Hepatic stellate cell (primary cell): Measurements from ENCODE around the gene CDH1.
"Not testable (repeated sequence)": the region's sequence is repeated elsewhere in the genome, so short reads cannot be mapped to it uniquely, and the experiment has no call there.

ENCODE experiments used
- DNase-seq: peaks from one replicate; pipeline ENCODE4 v3.0.0; 2011; ENCODE audit warnings: low spot score

CDH1 gene

GRCh38 chr16:68790944-68791343 is 53.9 kb downstream of the CDH1 start:
- DNase-seq, result no peak

- DNase-seq, result no peak
Measured at GRCh38 chr16:68792465-68793324, 55.6 kb downstream of the CDH1 start.

DNA sequence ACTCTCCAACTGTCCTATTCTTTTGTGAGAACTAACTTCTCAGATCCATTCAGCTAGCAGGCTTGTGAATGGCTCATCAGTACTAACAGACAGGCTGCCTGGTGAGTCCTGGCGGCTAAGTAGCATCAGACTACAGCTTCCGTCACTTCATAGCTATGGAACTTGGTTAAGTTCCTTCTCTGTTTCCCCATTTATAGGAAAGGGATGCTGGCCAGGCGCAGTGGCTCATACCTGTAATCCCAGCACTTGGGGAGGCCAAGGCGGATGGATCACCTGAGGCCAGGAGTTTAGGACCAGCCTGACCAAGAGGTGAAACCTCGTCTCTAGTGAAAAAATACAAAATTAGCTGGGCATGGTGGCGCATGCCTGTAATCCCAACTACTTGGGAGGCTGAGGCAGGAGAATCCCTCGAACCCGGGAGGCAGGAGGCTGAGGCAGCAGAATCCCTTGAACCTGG is 56.3 kb downstream of the CDH1 start:
- no peak for DNase-seq

- DNase-seq, result no peak
Measured at GRCh38 chr16:68798398-68798797, 61.3 kb downstream of the CDH1 start.

DNA sequence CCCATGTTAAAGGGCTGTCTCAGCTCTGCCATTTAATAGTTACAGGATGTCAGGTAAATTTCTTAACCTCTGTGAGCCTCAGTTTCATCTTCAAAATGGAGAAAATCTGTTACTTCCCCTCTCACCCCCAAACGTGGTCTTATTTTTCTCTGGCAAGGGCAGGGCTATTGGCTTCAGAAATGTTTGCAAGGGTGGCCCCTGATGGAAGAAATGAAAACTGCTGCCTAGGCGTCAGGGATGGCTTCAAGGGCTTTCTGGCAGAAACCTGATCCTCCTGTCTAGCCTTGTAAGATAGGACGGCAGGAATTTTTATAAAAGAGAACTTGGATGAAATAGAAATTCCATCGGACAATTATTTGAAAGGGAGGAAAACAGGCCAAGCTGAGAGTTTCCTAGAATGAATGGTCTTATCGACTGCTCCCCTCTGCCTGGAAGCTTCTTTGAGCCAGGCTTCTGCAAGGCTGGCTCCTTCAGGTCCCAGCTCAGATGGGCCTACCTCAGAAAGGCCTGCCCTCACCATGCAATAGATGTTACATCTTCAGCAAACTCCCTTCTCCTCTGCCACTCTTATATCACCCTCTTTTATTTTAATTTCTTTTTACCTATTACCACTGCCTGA is 63.3 kb downstream of the CDH1 start:
- peak; percentile 69 for DNase-seq

DNA sequence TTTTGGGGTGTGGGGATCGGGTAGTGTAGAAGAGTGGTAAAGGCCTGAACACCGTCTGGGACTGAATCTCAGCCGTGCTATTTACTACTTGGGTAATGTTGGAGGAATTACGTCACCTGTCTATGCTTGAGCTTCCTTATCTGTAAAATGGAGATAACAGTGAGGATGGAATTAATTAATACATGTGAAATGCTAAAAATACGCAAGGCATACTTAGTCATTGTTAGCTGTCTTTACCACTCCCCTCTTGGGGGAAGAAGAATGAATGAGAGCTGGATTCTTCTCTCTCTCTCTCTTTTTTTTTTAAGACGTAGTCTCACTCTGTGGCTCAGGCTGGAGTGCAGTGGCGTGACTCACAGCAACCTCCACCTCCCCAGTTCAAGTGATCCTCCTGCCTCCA is 65.1 kb downstream of the CDH1 start:
- DNase-seq, result no peak

DNA sequence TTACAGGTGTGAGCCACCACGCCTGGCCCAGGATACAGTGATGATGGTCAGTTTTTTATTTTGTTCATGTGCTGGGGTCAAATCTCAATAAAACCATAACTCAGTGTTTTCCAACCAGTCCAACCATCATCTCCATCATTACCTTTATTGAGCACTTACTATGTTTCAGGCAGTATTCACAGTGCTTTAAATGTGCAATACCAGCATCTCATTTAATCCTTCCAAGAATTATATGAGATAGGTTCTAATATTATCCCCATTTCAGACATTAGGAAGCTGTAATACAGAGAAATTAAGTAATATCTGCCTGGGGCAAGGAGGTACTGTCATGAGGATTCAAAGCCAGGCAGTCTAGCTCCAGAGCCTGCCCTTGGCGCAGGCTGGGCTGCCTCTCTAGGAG is 69.3 kb downstream of the CDH1 start:
- no peak for DNase-seq

DNA sequence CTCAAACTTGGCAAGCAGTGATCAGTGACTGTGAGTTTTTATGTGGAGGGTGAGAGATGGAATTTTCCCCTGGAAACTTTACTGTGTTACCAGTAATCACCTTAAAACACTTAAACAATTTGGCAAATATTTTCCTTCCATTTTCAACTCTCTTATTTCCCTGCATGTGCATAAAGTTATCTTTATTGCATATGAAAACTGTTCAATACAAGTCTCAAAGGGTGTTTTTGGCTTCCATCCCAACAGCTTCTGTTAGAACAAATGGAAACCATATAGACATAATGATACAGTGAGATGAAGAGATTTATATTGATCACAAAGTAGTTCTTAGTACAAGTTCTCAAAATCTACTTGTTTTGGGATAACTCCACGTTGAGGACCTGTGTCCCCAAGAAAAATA is 69.9 kb downstream of the CDH1 start:
- DNase-seq, result no peak

DNA sequence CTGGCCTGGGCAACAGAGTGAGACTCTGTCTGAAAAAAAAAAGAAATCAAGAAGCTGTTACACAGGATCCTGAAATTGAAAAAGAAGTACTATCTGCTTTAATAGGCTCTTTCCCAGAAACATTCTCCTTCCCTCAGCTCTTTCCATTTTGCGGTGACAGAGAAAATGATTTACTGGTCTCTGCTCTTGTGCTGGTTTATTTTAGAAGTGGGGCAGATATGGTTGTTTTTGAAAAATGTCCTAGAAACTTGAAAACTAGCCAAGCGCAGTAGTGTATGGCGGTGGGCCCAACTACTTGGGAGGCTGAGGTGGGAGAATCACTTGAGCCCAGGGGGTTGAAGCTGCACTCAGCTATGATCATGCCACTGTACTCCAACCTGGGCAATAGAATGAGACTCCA is 77.4 kb downstream of the CDH1 start:
- DNase-seq, result no peak

DNA sequence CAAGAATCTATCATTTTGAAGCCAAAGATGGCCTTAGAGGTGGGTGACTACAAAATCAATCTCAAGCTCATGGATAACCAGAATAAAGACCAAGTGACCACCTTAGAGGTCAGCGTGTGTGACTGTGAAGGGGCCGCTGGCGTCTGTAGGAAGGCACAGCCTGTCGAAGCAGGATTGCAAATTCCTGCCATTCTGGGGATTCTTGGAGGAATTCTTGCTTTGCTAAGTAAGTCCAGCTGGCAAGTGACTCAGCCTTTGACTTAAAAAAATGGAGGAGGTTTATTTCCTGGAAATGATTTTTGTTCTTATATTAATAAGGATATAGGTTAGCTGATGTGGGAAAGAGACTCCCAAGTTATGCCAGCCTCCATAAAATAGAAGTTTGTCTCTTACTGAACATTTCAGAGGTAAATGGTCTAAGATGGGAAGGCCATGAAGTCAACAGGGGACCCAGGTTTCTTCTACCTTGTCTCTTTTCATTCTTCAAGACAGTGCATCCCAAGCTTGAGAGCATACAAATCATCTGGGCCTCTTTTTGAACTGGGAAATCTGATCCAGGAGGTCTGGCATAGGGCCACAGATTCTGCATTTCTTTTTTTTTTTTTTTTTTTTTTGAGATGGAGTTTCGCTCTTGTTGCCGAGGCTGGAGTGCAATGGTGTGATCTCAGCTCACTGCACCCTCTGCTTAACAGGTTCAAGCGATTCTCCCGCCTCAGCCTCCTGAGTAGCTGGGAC is 86.5 kb downstream of the CDH1 start:
- peak; percentile 86 for DNase-seq

DNA sequence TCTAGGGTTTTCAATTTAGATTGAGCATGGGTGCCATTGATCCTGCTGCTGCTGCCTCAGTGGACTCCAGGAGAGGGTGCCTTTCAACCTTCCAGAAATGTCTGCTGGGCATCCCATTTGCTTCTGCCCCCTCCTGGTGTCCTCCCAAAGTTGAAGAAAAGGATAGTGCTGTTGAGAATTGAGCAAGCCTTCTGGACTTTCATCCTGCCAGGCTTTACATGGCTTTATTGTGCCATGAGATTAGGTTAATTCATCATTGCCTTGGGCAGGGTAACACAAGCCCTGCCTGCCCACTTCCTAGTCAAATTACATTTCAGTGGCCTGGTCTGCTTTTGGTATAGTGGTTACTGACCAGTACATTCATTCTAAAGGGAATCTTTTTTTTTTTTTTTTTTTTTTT is 88.3 kb downstream of the CDH1 start:
- DNase-seq, result no peak

DNA sequence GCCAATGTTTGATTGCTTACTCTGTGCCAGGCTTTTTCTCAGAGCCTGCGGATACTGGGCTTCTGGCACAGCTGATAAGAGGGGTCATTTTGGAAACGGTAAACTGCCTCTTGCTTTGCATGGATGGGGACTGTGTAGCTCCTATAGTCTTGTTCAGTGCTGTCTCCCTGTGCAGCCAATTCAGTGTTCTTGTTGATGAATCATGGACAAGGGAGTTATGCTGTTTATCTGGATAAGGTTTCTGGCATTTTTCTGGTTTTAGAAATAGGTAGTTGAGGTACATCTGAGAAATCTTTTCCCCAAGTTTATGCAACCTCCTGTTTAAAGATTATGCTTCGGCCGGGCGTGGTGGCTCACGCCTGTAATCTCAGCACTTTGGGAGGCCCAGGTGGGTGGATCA is 89.6 kb downstream of the CDH1 start:
- DNase-seq, result no peak

- DNase-seq, result no peak
Measured at GRCh38 chr16:68833251-68833650, 96.2 kb downstream of the CDH1 start.

DNA sequence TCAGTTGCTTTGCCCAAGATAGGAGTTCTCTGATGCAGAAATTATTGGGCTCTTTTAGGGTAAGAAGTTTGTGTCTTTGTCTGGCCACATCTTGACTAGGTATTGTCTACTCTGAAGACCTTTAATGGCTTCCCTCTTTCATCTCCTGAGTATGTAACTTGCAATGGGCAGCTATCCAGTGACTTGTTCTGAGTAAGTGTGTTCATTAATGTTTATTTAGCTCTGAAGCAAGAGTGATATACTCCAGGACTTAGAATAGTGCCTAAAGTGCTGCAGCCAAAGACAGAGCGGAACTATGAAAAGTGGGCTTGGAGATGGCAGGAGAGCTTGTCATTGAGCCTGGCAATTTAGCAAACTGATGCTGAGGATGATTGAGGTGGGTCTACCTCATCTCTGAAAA is 97.5 kb downstream of the CDH1 start:
- DNase-seq, result no peak

- no peak for DNase-seq
Measured at GRCh38 chr16:68835970-68836369, 98.9 kb downstream of the CDH1 start.

GRCh38 chr16:68839831-68840230 is 102.7 kb downstream of the CDH1 start:
- DNase-seq, result no peak

GRCh38 chr16:68842964-68843481 is 105.9 kb downstream of the CDH1 start:
- not testable (repeated sequence) for DNase-seq

DNA sequence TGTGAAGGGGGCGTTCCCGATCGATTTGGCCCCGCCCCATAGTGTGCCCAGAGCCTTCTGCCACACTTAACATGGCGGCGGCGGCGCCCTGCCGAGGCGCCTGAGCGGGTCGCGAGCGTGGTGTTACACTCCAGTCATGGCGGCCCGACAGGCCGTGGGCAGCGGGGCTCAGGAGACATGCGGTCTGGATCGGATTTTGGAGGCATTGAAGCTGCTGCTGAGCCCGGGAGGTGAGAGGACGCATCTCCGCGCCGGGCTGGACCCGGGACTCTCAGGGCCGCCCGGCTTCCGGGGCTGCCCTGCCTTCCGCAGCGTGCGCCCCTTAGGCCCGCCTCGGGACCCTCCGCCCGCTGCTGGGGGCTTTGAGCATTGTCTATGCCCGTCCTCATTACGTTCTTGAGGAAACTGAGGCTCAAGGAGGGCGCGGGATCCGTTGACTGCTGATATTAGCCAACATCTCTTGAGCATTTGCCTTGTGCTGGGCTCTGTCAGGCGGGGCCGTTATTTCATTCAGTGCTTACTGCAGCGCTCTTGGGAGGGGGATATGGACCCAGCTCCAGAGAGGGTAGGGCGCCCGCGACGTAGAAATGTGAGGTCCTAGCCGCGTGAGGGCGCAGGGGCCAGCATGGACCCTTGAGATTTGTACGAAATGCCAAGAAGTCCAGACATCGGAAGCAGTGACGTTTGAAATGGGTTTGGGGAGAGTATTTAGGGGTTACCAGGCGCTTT is 106.6 kb downstream of the CDH1 start, which contains the start of gene TANGO6:
TSS of gene TANGO6 (plus strand) at position 50 of the 729 bp plus-strand sequence. CDS start at position 137, 87 bp downstream.
- peak; percentile 83 for DNase-seq

GRCh38 chr16:68844211-68844564 is 107.1 kb downstream of the CDH1 start:
- DNase-seq, result no peak

DNA sequence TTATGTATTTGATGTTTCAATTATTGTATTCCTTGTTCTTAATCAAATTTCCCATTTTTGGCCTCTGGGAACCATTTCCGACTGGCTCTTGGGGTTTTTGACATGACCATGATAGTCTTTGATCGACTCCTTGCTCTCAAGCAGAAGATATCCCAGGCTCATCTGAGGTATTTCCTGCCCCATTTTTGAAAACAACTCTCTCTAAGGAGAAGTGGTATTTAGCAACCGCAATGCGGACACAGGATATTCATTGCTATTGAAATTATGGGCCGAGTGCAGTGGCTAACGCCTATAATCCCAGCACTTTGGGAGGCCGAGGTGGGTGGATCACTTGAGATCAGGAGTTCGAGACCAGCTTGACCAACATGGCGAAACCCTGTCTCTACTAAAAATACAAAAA is 111.7 kb downstream of the CDH1 start:
- no peak for DNase-seq

GRCh38 chr16:68850481-68850880 is 113.4 kb downstream of the CDH1 start:
- no peak for DNase-seq

GRCh38 chr16:68851601-68852000 is 114.5 kb downstream of the CDH1 start:
- no peak for DNase-seq
